ENCODE results near the gene LPCAT2. TPM values are rescaled to one million over a fixed set of nuclear protein-coding genes. Genes with fewer than 3 reads are reported as not detected.

LPCAT2 gene
- total and polyA plus RNA-seq, 4 donors: 0.96 to 4.2 (median 2.7) TPM

- TF ChIP-seq REST (IDR thresholded peaks at IDR 0.05) (no peak), TAF1 (conservative IDR thresholded peaks at IDR 0.05) (no peak), RAD21 (IDR thresholded peaks at IDR 0.05) (no peak), EGR1 (IDR thresholded peaks at IDR 0.05; ENCODE audit: low read depth in 2 of 2) (no peak), NR2F2 (IDR thresholded peaks at IDR 0.05) (no peak)
These were observed 61.3 kb downstream of the LPCAT2 start (continued) for GRCh38 chr16:55570159-55570558.

GRCh38 chr16:55571191-55571897, 62.5 kb downstream of the LPCAT2 start:
- Histone ChIP-seq H3K4me3 (ENCODE audit: low read depth in 1 of 3, low read length in 3 of 3) (no peak overlapping the region), H3K27me3 (ENCODE audit: control insufficient read depth in 4 of 4, insufficient read depth in 4 of 4, low read length in 3 of 4) (peaks cover 0 to 4% (median 0%) of the 10 kb centered on the region in 4 donors), H3K36me3 (ENCODE audit: control insufficient read depth in 4 of 4, insufficient read depth in 3 of 4, low read depth in 1 of 4, low read length in 3 of 4) (no peaks in the 10 kb centered on the region), H3K9ac (ENCODE audit: low read depth in 1 of 2, low read length in 2 of 2) (no peak overlapping the region), H3K27ac (ENCODE audit: low read depth in 1 of 2, low read length in 2 of 2) (no peak overlapping the region), H3K9me3 (ENCODE audit: control insufficient read depth in 4 of 4, low read length in 3 of 4) (no peaks in the 10 kb centered on the region), H3K4me1 (ENCODE audit: control insufficient read depth in 4 of 4, insufficient read depth in 4 of 4, low read length in 3 of 4) (no peaks in the 10 kb centered on the region)
- DNase-seq (ENCODE audit: low spot score): no peak
- 47% methylated on average over 1 of the region's 1 CpG for WGBS
- TF ChIP-seq FOXA1 (IDR thresholded peaks at IDR 0.05): no peak
- TF ChIP-seq RXRA (IDR thresholded peaks at IDR 0.05): no peak
- TF ChIP-seq, protein P1, sequence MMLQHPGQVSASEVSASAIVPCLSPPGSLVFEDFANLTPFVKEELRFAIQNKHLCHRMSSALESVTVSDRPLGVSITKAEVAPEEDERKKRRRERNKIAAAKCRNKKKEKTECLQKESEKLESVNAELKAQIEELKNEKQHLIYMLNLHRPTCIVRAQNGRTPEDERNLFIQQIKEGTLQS (IDR thresholded peaks at IDR 0.05): no peak
- TF ChIP-seq, protein P2, sequence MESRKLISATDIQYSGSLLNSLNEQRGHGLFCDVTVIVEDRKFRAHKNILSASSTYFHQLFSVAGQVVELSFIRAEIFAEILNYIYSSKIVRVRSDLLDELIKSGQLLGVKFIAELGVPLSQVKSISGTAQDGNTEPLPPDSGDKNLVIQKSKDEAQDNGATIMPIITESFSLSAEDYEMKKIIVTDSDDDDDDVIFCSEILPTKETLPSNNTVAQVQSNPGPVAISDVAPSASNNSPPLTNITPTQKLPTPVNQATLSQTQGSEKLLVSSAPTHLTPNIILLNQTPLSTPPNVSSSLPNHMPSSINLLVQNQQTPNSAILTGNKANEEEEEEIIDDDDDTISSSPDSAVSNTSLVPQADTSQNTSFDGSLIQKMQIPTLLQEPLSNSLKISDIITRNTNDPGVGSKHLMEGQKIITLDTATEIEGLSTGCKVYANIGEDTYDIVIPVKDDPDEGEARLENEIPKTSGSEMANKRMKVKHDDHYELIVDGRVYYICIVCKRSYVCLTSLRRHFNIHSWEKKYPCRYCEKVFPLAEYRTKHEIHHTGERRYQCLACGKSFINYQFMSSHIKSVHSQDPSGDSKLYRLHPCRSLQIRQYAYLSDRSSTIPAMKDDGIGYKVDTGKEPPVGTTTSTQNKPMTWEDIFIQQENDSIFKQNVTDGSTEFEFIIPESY (IDR thresholded peaks at IDR 0.05): no peak
- no peak for TF ChIP-seq YY1 (IDR thresholded peaks at IDR 0.05)
- TF ChIP-seq RAD21 (IDR thresholded peaks at IDR 0.05): no peak
- no peak for TF ChIP-seq REST (IDR thresholded peaks at IDR 0.05)
- TF ChIP-seq HNF4A (conservative IDR thresholded peaks at IDR 0.05): no peak
- no peak for TF ChIP-seq CTCF (IDR thresholded peaks at IDR 0.05; ENCODE audit: low read depth, low read length, missing input control)
- TF ChIP-seq MAX (IDR thresholded peaks at IDR 0.05): no peak
- TF ChIP-seq SP1 (IDR thresholded peaks at IDR 0.05): no peak
- TF ChIP-seq HNF4G (IDR thresholded peaks at IDR 0.05): no peak
- no peak for TF ChIP-seq FOXA2 (IDR thresholded peaks at IDR 0.05)
- TF ChIP-seq NR2F2 (IDR thresholded peaks at IDR 0.05): no peak
- TF ChIP-seq TAF1 (conservative IDR thresholded peaks at IDR 0.05): no peak
- TF ChIP-seq EGR1 (IDR thresholded peaks at IDR 0.05; ENCODE audit: low read depth in 2 of 2): no peak
- TF ChIP-seq JUND (IDR thresholded peaks at IDR 0.05): no peak
- TF ChIP-seq GABPA (IDR thresholded peaks at IDR 0.05 in 1 of 2, conservative IDR thresholded peaks at IDR 0.05 in 1 of 2): no peak

All from liver (tissue), 9 donors.